Kidney capillary endothelial cell (primary cell): ENCODE results near the gene PTPRN.
"Not testable (repeated sequence)": the region's sequence is repeated elsewhere in the genome, so short reads cannot be mapped to it uniquely, and the experiment has no call there.

Experiments
- DNase-seq: peaks from one replicate; pipeline ENCODE4 v3.0.0-alpha.2; 2018; ENCODE audit warnings: low spot score

PTPRN gene

GRCh38 chr2:219309278-219309677 lies at the start of gene PTPRN:
Gene PTPRN, minus strand, starts transcription at chr2:219309401. Its CDS starts 69 bp downstream, at chr2:219309332.
- DNase-seq: no peak

DNA sequence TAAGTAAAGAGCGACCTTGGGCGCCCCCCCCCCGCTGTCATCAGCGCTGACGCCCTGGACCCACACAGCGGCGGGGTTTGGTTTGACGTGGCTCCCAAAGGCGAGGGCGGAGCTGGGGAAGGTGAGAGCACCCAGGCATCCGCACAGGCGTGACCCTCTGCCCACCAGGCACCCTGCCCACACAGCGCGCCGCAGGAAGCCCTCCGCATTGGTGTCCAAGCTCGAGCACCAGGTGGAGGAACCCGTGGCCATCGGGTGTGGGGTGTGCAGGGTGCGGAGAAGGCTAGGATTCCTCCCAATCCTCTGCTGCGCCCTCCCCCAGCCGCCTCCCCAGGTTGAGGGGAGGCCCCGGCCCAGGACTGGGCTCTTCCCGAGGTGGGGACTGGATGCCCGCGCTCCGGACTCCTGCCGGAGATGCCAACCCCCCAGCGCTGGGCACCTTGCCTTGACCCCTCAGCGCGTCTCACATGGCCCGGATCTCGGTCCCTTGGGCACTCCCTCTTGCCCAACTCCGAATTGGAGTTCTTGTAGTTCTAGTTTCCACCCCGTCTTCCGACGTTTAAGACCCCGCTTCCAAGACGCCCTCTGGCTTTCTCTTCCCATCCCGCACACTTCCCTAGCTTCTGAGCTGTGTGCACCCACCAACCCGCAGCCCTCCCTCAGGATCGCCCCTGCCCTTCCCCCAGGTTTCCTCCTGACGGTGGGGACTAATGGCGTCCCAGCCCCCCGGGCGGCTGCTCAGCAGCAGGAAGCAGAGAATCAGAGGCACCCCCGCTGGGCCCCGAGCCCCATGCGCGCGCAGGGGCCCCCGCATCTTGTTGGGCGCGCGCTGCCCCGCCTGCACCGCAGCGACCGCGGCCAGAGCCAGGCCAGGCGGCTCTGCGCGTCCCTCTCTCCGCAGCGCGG lies 49.2 kb upstream of the PTPRN start:
- DNase-seq: no peak

DNA sequence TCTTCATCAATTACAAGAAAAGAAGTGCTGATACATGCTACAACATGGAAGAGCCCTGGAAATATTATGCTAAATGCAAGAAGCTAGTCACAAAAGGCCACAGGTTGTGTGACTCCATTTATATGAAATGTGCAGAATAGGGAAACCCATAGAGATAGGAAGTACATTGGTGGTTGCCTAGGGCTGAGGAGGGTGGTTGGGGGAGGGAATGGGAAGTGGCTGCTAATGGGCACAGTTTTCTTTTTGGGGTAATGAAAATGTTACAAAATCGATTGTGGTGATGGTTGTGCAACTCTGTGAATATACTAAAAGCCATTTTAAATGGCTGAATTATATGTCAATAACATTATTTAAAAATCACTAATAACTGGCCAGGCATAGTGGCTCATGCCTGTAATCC lies 47.6 kb upstream of the PTPRN start:
- no peak for DNase-seq

DNA sequence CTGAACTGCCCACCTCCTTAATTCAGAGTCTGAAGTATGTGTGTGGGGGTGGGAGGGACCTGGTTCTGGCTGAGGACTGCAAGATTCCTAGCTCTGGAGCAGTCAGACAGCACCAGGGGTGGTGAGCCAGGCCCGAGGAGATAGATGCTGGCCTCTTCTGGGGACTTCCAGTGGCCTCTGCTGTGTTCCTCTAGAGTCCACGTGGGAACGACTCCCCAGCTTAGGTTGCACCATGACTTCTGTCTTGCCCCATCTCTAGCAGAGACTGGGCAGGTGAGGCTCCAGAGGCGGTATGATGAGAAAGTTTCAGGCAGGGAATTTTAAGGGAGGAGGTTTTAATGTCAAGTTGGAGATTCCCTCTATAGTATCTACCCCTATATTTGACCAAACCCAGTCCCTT lies 45.4 kb upstream of the PTPRN start:
- DNase-seq: no peak

- no peak for DNase-seq
These were observed 43.9 kb upstream of the PTPRN start for GRCh38 chr2:219353129-219353528.

DNA sequence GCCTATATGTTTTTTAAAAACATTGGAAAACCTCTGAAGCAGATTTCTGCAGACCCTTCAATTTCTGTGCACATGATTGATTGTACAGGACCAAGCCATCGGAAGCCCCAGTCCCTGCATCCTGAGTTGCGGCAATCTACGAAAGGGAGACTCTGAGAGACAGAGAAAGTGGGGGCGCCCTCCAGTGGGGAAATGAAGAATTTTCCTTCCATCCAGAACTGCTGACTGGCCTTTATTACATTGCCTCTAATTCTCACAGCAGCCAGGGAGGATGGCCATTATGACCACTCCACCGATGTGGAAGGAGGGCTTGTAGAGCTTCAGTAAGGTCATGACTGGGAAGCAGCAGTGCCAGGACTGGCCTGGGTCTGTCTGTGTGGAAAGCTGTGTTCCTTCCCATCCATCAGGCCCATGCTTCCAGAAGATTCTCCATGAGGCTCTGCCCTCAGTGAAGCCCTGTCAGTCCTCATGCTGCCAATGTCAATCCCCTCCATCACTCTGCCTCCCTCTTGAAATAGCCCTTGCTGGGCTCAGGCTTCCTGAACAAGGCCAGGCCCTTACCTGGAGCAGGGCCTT lies 43.3 kb upstream of the PTPRN start:
- DNase-seq: peak; percentile 55

GRCh38 chr2:219350710-219351221 lies 41.6 kb upstream of the PTPRN start:
- no peak for DNase-seq

GRCh38 chr2:219350215-219350614 lies 41.0 kb upstream of the PTPRN start:
- DNase-seq: no peak

- no peak for DNase-seq
These were observed 35.7 kb upstream of the PTPRN start for GRCh38 chr2:219344751-219345430.

GRCh38 chr2:219335373-219335786 lies 26.2 kb upstream of the PTPRN start:
- DNase-seq: no peak

GRCh38 chr2:219334076-219334475 lies 24.9 kb upstream of the PTPRN start:
- no peak for DNase-seq

GRCh38 chr2:219332542-219332941 lies 23.3 kb upstream of the PTPRN start, which contains the start of gene RESP18:
Gene RESP18, minus strand, starts transcription at chr2:219332744.
- no peak for DNase-seq

DNA sequence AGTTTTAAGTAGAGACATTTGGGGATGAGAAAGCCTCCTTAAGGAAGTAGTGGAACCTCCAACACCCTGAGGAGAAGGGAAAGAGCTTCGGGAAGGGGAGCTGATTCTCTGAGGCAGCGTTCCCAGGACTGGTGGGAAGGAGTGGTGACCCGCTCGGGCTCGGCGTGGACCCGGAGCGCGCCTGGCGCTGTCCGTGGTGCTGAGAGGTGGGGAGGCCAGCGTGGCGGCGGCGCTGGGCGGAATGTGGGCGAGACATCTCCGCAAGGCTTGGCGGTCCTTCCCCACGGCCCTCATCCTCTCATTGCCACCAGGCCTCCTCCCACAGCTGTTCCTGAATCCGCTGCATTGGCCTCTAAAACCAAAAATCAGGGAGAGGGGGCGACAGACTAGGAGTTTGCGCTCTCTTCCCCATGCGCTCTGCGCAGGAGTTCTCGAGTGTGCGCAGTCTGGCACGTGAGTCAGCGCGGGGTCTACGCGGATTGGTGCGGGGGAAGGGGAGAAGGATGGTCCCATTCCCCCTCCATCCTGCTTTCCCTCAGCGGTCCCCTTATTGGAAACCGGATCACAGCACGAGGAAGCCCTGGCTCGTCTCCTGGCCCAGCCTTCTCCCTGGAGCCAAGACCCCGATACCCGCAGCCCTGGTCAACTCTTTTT lies 22.5 kb upstream of the PTPRN start:
- DNase-seq: peak; percentile 16

DNA sequence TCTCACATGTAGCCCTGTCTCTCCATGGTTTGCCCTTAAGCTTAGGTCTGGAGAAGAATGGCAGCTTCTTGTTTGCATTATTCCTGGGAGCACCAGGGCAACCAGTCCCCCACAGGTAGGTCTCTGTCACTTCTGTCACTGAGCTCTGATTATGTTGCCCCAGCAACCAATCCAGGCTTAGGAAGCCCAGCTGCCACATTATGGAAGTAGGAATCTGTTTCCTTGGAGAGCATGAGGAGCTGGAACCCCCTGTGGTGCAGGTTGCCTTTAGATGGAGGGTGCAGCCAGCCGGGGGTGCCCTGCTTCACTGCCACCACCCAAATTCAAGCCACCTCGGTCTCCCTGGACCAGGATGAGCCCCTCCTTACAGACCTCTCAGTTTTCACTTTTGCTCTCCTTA lies 18.5 kb upstream of the PTPRN start:
- no peak for DNase-seq

DNA sequence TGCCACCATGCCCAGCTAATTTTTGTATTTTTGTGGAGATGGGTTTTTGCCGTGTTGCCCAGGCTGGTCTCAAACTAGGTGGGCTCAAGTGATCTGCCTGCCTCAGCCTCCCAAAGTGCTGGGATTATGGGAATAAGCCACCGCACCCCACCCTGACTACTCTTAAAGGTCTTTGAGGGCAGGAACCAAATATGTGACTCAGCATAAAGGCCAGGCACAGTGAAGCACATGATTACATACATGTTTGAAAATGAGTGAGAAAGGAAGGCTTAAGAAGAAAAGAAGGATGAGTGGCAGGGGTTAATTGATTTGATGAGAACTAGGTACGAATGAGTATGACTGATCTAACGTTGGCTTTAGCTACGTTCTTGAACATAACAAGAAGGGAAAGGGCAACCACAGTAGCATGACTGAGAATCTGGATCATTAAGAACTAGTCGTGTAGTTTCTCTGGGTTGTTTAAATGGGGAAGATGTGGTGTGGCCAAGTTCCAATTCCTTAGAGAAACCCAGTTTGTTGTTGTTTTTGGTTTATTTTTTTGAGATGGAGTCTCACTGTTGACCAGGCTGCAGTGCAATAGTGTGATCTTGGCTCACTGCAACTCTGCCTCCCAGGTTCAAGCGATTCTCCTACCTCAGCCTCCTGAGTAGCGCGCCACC lies 16.6 kb upstream of the PTPRN start:
- no peak for DNase-seq

- no peak for DNase-seq
These were observed 15.9 kb upstream of the PTPRN start for GRCh38 chr2:219325136-219325535.

GRCh38 chr2:219323434-219323833 lies 14.2 kb upstream of the PTPRN start:
- DNase-seq: no peak

DNA sequence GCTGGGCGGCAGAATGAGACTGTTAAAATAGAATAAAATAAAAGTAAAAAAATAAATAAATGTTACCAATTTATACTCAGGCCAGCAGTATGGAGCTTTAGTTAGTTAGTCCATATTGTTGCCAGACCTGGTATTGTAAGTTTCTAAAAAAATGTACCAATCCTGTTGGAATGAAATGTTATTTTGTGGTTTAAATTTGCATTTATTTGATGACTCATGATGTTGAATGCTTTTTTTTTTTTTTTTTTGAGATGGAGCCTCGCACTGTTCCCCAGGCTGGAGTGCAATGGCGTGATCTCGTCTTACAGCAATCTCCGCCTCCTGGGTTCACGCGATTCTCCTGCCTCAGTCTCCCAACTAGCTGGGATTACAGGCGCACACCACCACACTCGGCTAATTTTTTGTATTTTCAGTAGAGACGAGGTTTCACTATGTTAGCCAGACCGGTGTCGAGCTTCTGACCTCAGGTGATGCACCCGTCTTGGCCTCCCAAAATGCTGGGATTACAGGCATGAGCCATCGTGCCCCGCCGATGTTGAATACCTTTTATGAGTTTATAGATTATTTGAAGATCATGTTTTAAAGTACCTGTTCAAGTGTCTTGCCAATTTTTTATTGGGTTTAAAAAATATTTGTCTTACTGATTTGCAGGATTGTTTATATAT lies 5.7 kb upstream of the PTPRN start:
- no peak for DNase-seq

DNA sequence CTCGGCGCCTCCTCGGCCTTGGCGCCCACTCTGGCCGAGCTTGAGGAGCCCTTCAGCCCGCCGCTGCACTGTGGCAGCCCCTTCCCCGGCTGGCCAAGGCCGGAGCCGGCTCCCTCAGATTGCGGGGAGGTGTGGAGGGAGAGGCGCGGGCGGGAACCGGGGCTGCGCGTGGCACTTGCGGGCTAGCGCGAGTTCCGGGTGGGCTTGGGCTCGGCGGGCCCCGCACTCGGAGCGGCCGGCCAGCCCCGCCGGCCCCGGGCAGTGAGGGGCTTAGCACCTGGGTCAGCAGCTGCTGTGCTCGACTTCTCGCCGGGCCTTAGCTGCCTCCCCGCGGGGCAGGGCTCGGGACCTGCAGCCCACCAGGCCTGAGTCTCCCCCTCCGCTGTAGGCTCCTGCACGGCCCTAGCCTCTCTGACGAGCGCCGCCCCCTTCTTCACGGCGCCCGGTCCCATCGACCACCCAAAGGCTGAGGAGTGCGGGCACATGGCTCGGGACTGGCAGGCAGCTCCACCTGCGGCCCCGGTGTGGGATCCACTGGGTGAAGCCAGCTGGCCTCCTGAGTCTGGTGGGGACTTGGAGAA lies 3.6 kb upstream of the PTPRN start:
- not testable (repeated sequence) for DNase-seq
